H1 (cell line): ENCODE measurements around the gene ANKRD62. TPM values are rescaled to one million over a fixed set of nuclear protein-coding genes. Genes with fewer than 3 reads are reported as not detected.

Experiments
- CTCF ChIA-PET: fragments of 300-600 bp; sonication (Branson Sonifier 250); formaldehyde crosslinking; loops from one replicate; lab custom pipeline; 2021; ENCODE audit not compliant: partially characterized antibody; lab: Charles Lee
- POLR2A ChIA-PET: fragments of 300-600 bp; sonication (Branson Sonifier 250); formaldehyde crosslinking; loops from one replicate; lab custom pipeline; 2021; ENCODE audit warnings: inconsistent platforms; ENCODE audit not compliant: partially characterized antibody; lab: Charles Lee
- DNase-seq, 2 experiments: peaks; one replicate each; pipeline versions ENCODE4 v3.0.0 to v3.0.0-alpha.2; 2010 to 2022; ENCODE audit warnings: low spot score in 2 of 2, low read depth in 1 of 2, mixed read lengths in 1 of 2
- FAIRE-seq: peaks from 2 replicates; lab custom pipeline; 2011; peaks lifted over from hg19 to GRCh38; lab: Jason Lieb, UNC
- H2AFZ ChIP-seq: 2 replicates; pipeline ENCODE4 v1.8.1; 2012; ENCODE audit warnings: low read length, inconsistent platforms
- H2AK5ac ChIP-seq: 2 replicates; pipeline ENCODE4 v1.6.1; 2013; ENCODE audit warnings: low read depth, low read length
- H2BK120ac ChIP-seq: replicated peaks from 2 replicates; pipeline ENCODE3; 2013; ENCODE audit warnings: low read depth, low read length, inconsistent platforms
- H2BK12ac ChIP-seq: 2 replicates; pipeline ENCODE4 v1.6.1; 2013; ENCODE audit warnings: low read depth, low read length
- H2BK15ac ChIP-seq: 2 replicates; pipeline ENCODE4 v1.6.1; 2013; ENCODE audit warnings: low read length
- H2BK20ac ChIP-seq: 2 replicates; pipeline ENCODE4 v1.6.1; 2013; ENCODE audit warnings: low read length
- H2BK5ac ChIP-seq: 2 replicates; pipeline ENCODE4 v1.6.1; 2013; ENCODE audit warnings: low read depth, low read length
- H3K14ac ChIP-seq: 2 replicates; pipeline ENCODE4 v1.6.1; 2013; ENCODE audit warnings: inconsistent platforms; ENCODE audit not compliant: insufficient read length
- H3K18ac ChIP-seq: 2 replicates; pipeline ENCODE4 v1.6.1; 2013; ENCODE audit warnings: low read length; ENCODE audit errors: extremely low read depth
- H3K23ac ChIP-seq: 2 replicates; pipeline ENCODE4 v1.6.1; 2013; ENCODE audit warnings: inconsistent platforms; ENCODE audit not compliant: insufficient read length
- H3K23me2 ChIP-seq: 2 replicates; pipeline ENCODE4 v1.6.1; 2013; ENCODE audit warnings: low read depth, low read length
- H3K27ac ChIP-seq: 2 replicates; pipeline ENCODE4 v1.6.1; 2011; ENCODE audit warnings: low read depth, low read length, inconsistent platforms
- H3K27me3 ChIP-seq, 4 experiments: replicated peaks in 1 of 4; 1 replicate in 1 of 4; 2 replicates in 3 of 4; pipeline versions ENCODE4 v1.6.1 to v1.8.1; 2011 to 2013; ENCODE audit warnings: low read length in 3 of 4, mild to moderate bottlenecking in 3 of 4, inconsistent platforms in 2 of 4, mixed read lengths in 2 of 4, moderate library complexity in 1 of 4; ENCODE audit not compliant: control insufficient read depth in 3 of 4, insufficient read depth in 3 of 4; ENCODE audit errors: extremely low read depth in 1 of 4
- H3K36me3 ChIP-seq, 4 experiments: 2 replicates each; pipeline versions ENCODE4 v1.6.1 to v1.8.1; 2011 to 2013; ENCODE audit warnings: mild to moderate bottlenecking in 4 of 4, low read length in 3 of 4, moderate library complexity in 2 of 4, control low read depth in 1 of 4, inconsistent platforms in 1 of 4; ENCODE audit not compliant: insufficient read depth in 4 of 4, control insufficient read depth in 2 of 4
- H3K4ac ChIP-seq: replicated peaks from 2 replicates; pipeline ENCODE3; 2013; ENCODE audit warnings: low read length, low read depth, mixed read lengths, inconsistent platforms; ENCODE audit not compliant: insufficient read length
- H3K4me1 ChIP-seq, 4 experiments: replicated peaks in 1 of 4; 1 replicate in 1 of 4; 2 replicates in 3 of 4; pipeline versions ENCODE4 v1.6.1 to v1.8.1; 2011 to 2013; ENCODE audit warnings: low read length in 3 of 4, inconsistent platforms in 2 of 4, mixed read lengths in 1 of 4; ENCODE audit not compliant: insufficient read depth in 4 of 4, control insufficient read depth in 3 of 4
- H3K4me2 ChIP-seq, 2 experiments: 2 replicates each; pipeline versions ENCODE4 v1.6.1 to v1.8.1; 2011 to 2013; ENCODE audit warnings: low read depth in 2 of 2, low read length in 2 of 2, control low read depth in 1 of 2, inconsistent platforms in 1 of 2, mild to moderate bottlenecking in 1 of 2; ENCODE audit not compliant: insufficient read depth in 1 of 2
- H3K4me3 ChIP-seq, 4 experiments: fragments of 200-600, 300-600 bp in 1 of 4; sonication (generic), shearing (Covaris generic), sonication (Bioruptor Twin) in 1 of 4; 2 replicates each; pipeline versions ENCODE4 v1.5.1 to v1.8.1; 2011 to 2016; ENCODE audit warnings: low read length in 4 of 4, low read depth in 3 of 4, control low read depth in 2 of 4, inconsistent platforms in 2 of 4, mild to moderate bottlenecking in 2 of 4, mixed read lengths in 1 of 4, moderate library complexity in 1 of 4; ENCODE audit not compliant: insufficient read depth in 2 of 4; ENCODE audit errors: extremely low read depth in 1 of 4
- H3K56ac ChIP-seq: replicated peaks from 2 replicates; pipeline ENCODE3; 2013; ENCODE audit warnings: low read depth, mild to moderate bottlenecking, mixed read lengths, low read length, inconsistent platforms; ENCODE audit not compliant: insufficient read length
- H3K79me1 ChIP-seq: 2 replicates; pipeline ENCODE4 v1.6.1; 2013; ENCODE audit warnings: low read depth, low read length, control low read depth
- H3K79me2 ChIP-seq, 2 experiments: 2 replicates each; pipeline versions ENCODE4 v1.6.1 to v1.8.1; 2012 to 2013; ENCODE audit warnings: low read length in 2 of 2, mild to moderate bottlenecking in 2 of 2, inconsistent platforms in 1 of 2; ENCODE audit not compliant: insufficient read depth in 2 of 2, control insufficient read depth in 1 of 2
- H3K9ac ChIP-seq, 4 experiments: replicated peaks in 1 of 4; 1 replicate in 1 of 4; 2 replicates in 3 of 4; pipeline versions ENCODE4 v1.6.1 to v1.8.1; 2011 to 2013; ENCODE audit warnings: low read depth in 3 of 4, low read length in 3 of 4, control low read depth in 2 of 4, mild to moderate bottlenecking in 2 of 4, moderate library complexity in 2 of 4, inconsistent platforms in 1 of 4; ENCODE audit errors: extremely low read depth in 1 of 4
- H3K9me3 ChIP-seq, 2 experiments: 2 replicates each; pipeline versions ENCODE4 v1.6.1 to v1.8.1; 2012 to 2013; ENCODE audit warnings: mild to moderate bottlenecking in 2 of 2, moderate library complexity in 2 of 2, control low read depth in 1 of 2, inconsistent platforms in 1 of 2, low read depth in 1 of 2, low read length in 1 of 2, mixed read lengths in 1 of 2; ENCODE audit not compliant: insufficient read depth in 2 of 2
- H4K20me1 ChIP-seq, 2 experiments: replicated peaks in 1 of 2; 2 replicates each; pipeline versions ENCODE3 to v1.8.1; 2011 to 2013; ENCODE audit warnings: inconsistent platforms in 2 of 2, low read length in 2 of 2, mild to moderate bottlenecking in 1 of 2; ENCODE audit not compliant: insufficient read depth in 2 of 2, control insufficient read depth in 1 of 2
- H4K5ac ChIP-seq: 2 replicates; pipeline ENCODE4 v1.6.1; 2013; ENCODE audit warnings: low read length, low read depth, mixed read lengths, inconsistent platforms; ENCODE audit not compliant: insufficient read length
- H4K8ac ChIP-seq: 2 replicates; pipeline ENCODE4 v1.8.0; 2013; ENCODE audit warnings: mild to moderate bottlenecking, moderate library complexity, low read length, inconsistent platforms; ENCODE audit not compliant: insufficient read depth; ENCODE audit errors: extremely low read depth
- H4K91ac ChIP-seq: replicated peaks from 2 replicates; pipeline ENCODE3; 2013; ENCODE audit warnings: low read length, mixed read lengths, inconsistent platforms; ENCODE audit not compliant: insufficient read length
- CTBP2 ChIP-seq: IDR thresholded peaks from 2 replicates; pipeline ENCODE4 v1.7.0; 2011; ENCODE audit warnings: borderline replicate concordance, mild to moderate bottlenecking, moderate library complexity, mixed read lengths, low read length; ENCODE audit not compliant: insufficient read depth, insufficient read length
- EP300 ChIP-seq, 2 experiments: IDR thresholded peaks; 1 replicate in 1 of 2; 2 replicates in 1 of 2; pipeline ENCODE4 v1.6.1; 2011 to 2012; ENCODE audit warnings: low read depth in 2 of 2, low read length in 2 of 2, mild to moderate bottlenecking in 2 of 2, borderline replicate concordance in 1 of 2, inconsistent platforms in 1 of 2, moderate library complexity in 1 of 2
- GABPA ChIP-seq: IDR thresholded peaks from 2 replicates; pipeline ENCODE4 v1.6.1; 2011; ENCODE audit warnings: mild to moderate bottlenecking, low read length, moderate library complexity, borderline replicate concordance; ENCODE audit not compliant: insufficient read depth
- KDM4A ChIP-seq: IDR thresholded peaks from one replicate; pipeline ENCODE4 v1.7.1; 2012; ENCODE audit warnings: low read depth, mild to moderate bottlenecking, moderate library complexity, low read length, inconsistent platforms; ENCODE audit not compliant: severe bottlenecking
- PHF8 ChIP-seq: fragments of 200-600 bp; sonication (generic); conservative IDR thresholded peaks from 2 replicates; pipeline ENCODE4 v1.7.1; 2012; ENCODE audit warnings: low read depth, mild to moderate bottlenecking, inconsistent platforms, low read length, moderate library complexity
- POLR2A ChIP-seq, 2 experiments: IDR thresholded peaks; 1 replicate in 1 of 2; 2 replicates in 1 of 2; pipeline ENCODE4 v1.6.1; 2011; ENCODE audit warnings: low read depth in 2 of 2, low read length in 2 of 2, mild to moderate bottlenecking in 2 of 2; ENCODE audit errors: control extremely low read depth in 1 of 2
- POLR2AphosphoS5 ChIP-seq: IDR thresholded peaks from 2 replicates; pipeline ENCODE4 v1.6.1; 2011; ENCODE audit warnings: low read depth, low read length
- SIX5 ChIP-seq: IDR thresholded peaks from 2 replicates; pipeline ENCODE4 v1.6.1; 2011; ENCODE audit warnings: mild to moderate bottlenecking, low read depth, low read length
- SP1 ChIP-seq: IDR thresholded peaks from 2 replicates; pipeline ENCODE4 v1.6.1; 2011; ENCODE audit warnings: low read depth, low read length
- SP4 ChIP-seq: IDR thresholded peaks from 2 replicates; pipeline ENCODE4 v1.6.1; 2012; ENCODE audit warnings: low read length, inconsistent platforms
- WGBS, 2 experiments: shearing (Covaris generic) in 1 of 2; methylation state at CpG; one replicate each; pipeline versions ENCODE4 v1.1.6 to v1.1.7; 2013 to 2015; ENCODE audit warnings: low lambda C conversion rate in 2 of 2, mixed read lengths in 2 of 2, inconsistent platforms in 1 of 2, low coverage in 1 of 2, missing lambda C conversion rate in 1 of 2; ENCODE audit not compliant: insufficient replicate concordance in 2 of 2, insufficient coverage in 1 of 2, insufficient read length in 1 of 2; ENCODE audit errors: extremely low coverage in 1 of 2, missing lambda C conversion rate in 1 of 2; 5-methylcytosine and 5-hydroxymethylcytosine counted together
- polyA plus RNA-seq, 7 experiments: library from polyadenylated mRNA; depleted of rRNA in 3 of 7; stranded (reverse) in 5 of 7; unstranded in 2 of 7; fragments of >200 nt in 5 of 7; fragments of 200-250 nt in 2 of 7; gene quantifications; 1 replicate in 5 of 7; 2 replicates in 1 of 7; 4 replicates in 1 of 7; pipeline versions ENCODE4 v1.2.1 to v1.2.3, GENCODE V29; 2011 to 2013; ENCODE audit warnings: missing spikeins in 2 of 7, mixed read lengths in 2 of 7
- total RNA-seq: library from RNA; stranded (reverse); fragmentation: NEBNext Ultra II Directional; extraction: Animal tissue kit (Norgen Biotek cat#: 25700); gene quantifications from 2 replicates; pipeline ENCODE4 v1.2.1, GENCODE V29; 2021
- TF ChIP-seq, protein P1 (sequence below): IDR thresholded peaks from 2 replicates; pipeline ENCODE4 v1.6.1; 2011; ENCODE audit warnings: low read depth, mild to moderate bottlenecking, low read length; ENCODE audit not compliant: insufficient read depth

ANKRD62 gene
- total and polyA plus RNA-seq, 2 of the 8 experiments (the other 6 are each of a cell fraction or from before 2014, with no cell fraction given) = not detected

DNA sequence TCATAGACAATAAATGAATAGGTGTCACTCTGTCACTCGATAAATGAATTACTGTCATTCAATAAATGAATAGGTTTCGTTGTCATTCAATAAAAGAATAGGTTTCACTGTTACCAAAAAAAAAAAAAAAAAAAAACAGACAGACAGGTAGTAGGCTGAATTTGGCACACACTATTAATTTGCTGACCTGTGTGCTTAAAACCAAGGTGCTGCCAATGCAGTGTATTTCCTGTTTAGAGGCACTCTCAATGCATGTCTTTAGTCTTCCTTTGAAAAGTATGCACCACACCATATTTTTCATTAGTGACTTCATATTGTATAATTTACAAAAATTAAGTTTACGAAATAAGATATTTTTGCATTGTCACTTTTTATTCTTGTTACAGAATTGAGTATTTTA, 16.2 kb downstream of the ANKRD62 start:
- no peak overlapping the region for H2AK5ac ChIP-seq
- no peak overlapping the region for H3K4me2 ChIP-seq
- no peak overlapping the region for H3K9ac ChIP-seq
- H3K18ac ChIP-seq = no peak overlapping the region
- H3K27ac ChIP-seq = no peak overlapping the region
- H3K4me3 ChIP-seq = no peak overlapping the region
- no peaks in the 10 kb centered on the region for H4K20me1 ChIP-seq
- no peak overlapping the region for H4K91ac ChIP-seq
- no peak overlapping the region for H2BK5ac ChIP-seq
- H3K9me3 ChIP-seq = 0 out of 4 replicates have a peak, but pooled peaks cover 0 to 4% of the 10 kb centered on the region in 2 experiments
- H2AFZ ChIP-seq = no peak overlapping the region
- H3K27me3 ChIP-seq = no peaks in the 10 kb centered on the region; a peak in 1 of 7 replicates
- no peak overlapping the region for H3K23ac ChIP-seq
- no peak overlapping the region for H4K5ac ChIP-seq
- TF ChIP-seq PHF8 = no peak
- no peak for TF ChIP-seq GABPA
- no peak for TF ChIP-seq SP4
- TF ChIP-seq SIX5 = no peak
- TF ChIP-seq POLR2AphosphoS5 = no peak
- TF ChIP-seq CTBP2 = no peak
- TF ChIP-seq EP300 (IDR thresholded peaks at IDR 0.05; ENCODE audit: borderline replicate concordance in 1 of 2, low read depth in 2 of 2, low read length in 2 of 2) = no peak
- no peak for TF ChIP-seq SP1
- no peak for TF ChIP-seq KDM4A
- TF ChIP-seq, protein P1, sequence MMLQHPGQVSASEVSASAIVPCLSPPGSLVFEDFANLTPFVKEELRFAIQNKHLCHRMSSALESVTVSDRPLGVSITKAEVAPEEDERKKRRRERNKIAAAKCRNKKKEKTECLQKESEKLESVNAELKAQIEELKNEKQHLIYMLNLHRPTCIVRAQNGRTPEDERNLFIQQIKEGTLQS = no peak
- no peak for TF ChIP-seq POLR2A (IDR thresholded peaks at IDR 0.05; ENCODE audit: control extremely low read depth in 1 of 2, low read depth in 2 of 2, low read length in 2 of 2)
- H3K14ac ChIP-seq = no peak overlapping the region
- H3K79me1 ChIP-seq = no peaks in the 10 kb centered on the region
- FAIRE-seq (no peak), DNase-seq (no peak)
- no peaks in the 10 kb centered on the region for H3K23me2 ChIP-seq
- H4K8ac ChIP-seq = no peak overlapping the region
- ChIA-PET POLR2A (no interaction called here), CTCF (no interaction called here)
- no peak overlapping the region for H3K4ac ChIP-seq
- H3K79me2 ChIP-seq = no peaks in the 10 kb centered on the region
- H2BK20ac ChIP-seq = no peak overlapping the region
- H2BK120ac ChIP-seq = no peak overlapping the region
- no peaks in the 10 kb centered on the region for H3K36me3 ChIP-seq
- H2BK15ac ChIP-seq = no peak overlapping the region
- H3K4me1 ChIP-seq = no peaks in the 10 kb centered on the region
- no peak overlapping the region for H2BK12ac ChIP-seq
- no peak overlapping the region for H3K56ac ChIP-seq
- 85% methylated on average over 3 of the region's 3 CpGs; no CpG with 5 or more reads in 1 of the 2 experiments for WGBS, 2 experiments
